Esophagus muscularis mucosa (tissue), 4 donors: ENCODE data around the gene MMS22L. TPM values are rescaled to one million over a fixed set of nuclear protein-coding genes. Genes with fewer than 3 reads are reported as not detected.

ENCODE experiments used
- DNase-seq: peaks from one replicate; pipeline ENCODE4 v3.0.0-alpha.2; 2017; ENCODE audit errors: extremely low spot score
- H3K27ac ChIP-seq, 4 donors: fragments of 200-600 bp; sonication (generic); replicated peaks in 1 of 4; 1 replicate in 3 of 4; 2 replicates in 1 of 4; pipeline ENCODE4 v1.5.1; 2016 to 2019; ENCODE audit warnings: mild to moderate bottlenecking in 1 of 4
- H3K27me3 ChIP-seq, 4 donors: fragments of 200-600 bp; sonication (generic); one replicate each; pipeline versions ENCODE4 v1.5.1 to v1.6.0; 2016 to 2019
- H3K36me3 ChIP-seq, 4 donors: fragments of 200-600 bp; sonication (generic); one replicate each; pipeline ENCODE4 v1.5.1; 2016 to 2019
- H3K4me1 ChIP-seq, 4 donors: fragments of 200-600 bp; sonication (generic); one replicate each; pipeline ENCODE4 v1.5.1; 2016 to 2019
- H3K4me3 ChIP-seq, 4 donors: fragments of 200-600 bp; sonication (generic); 1 replicate in 2 of 4; 2 replicates in 2 of 4; pipeline ENCODE4 v1.5.1; 2016 to 2019; ENCODE audit warnings: mild to moderate bottlenecking in 4 of 4, moderate library complexity in 1 of 4
- H3K9me3 ChIP-seq, 4 donors: fragments of 200-600 bp; sonication (generic); 1 replicate in 3 of 4; 2 replicates in 1 of 4; pipeline ENCODE4 v1.5.1; 2016 to 2019
- CTCF ChIP-seq, 3 experiments: fragments of 200-600 bp in 2 of 3; fragments of 450-650 bp in 1 of 3; sonication (generic) in 2 of 3; IDR thresholded peaks; one replicate each; pipeline ENCODE4 v1.5.1; 2017 to 2019; ENCODE audit warnings: antibody characterized with exemption in 3 of 3, mild to moderate bottlenecking in 2 of 3, moderate library complexity in 1 of 3
- EP300 ChIP-seq: sonication (generic); formaldehyde crosslinking; IDR thresholded peaks from one replicate; pipeline ENCODE4 v1.6.1; 2017; ENCODE audit warnings: antibody characterized with exemption
- POLR2A ChIP-seq: fragments of 450-650 bp; IDR thresholded peaks from one replicate; pipeline ENCODE4 v1.6.1; 2017; ENCODE audit warnings: antibody characterized with exemption, moderate library complexity, mild to moderate bottlenecking, low read depth
- POLR2AphosphoS5 ChIP-seq, 2 donors: sonication (generic); formaldehyde crosslinking; IDR thresholded peaks; one replicate each; pipeline ENCODE4 v1.6.1; 2017; ENCODE audit warnings: antibody characterized with exemption in 2 of 2
- WGBS: methylation state at CpG from one replicate; pipeline ENCODE4 v1.1.5; 2018; 5-methylcytosine and 5-hydroxymethylcytosine counted together
- intact Hi-C: fragments of 100-400 bp; cut with DNase I; formaldehyde crosslinking; loops from one replicate; pipeline ENCODE4 v1.15.1; 2023
- total RNA-seq, 4 donors: library from RNA; depleted of rRNA; stranded (reverse); fragments of >200 nt; gene quantifications; one replicate each; pipeline versions ENCODE4 v1.1.0 to v1.2.1, GENCODE V29; 2016

Gene MMS22L
- total RNA-seq, 4 donors from 2014 or later: 2.8 to 5.5 (median 4.0) TPM

- intact Hi-C loops: no loop called here
- DNase-seq: no peak
- Histone ChIP-seq H3K27me3 (no peaks in the 10 kb centered on the region), H3K9me3 (no peaks in the 10 kb centered on the region), H3K36me3 (peaks cover 0 to 7% (median 0%) of the 10 kb centered on the region in 4 donors), H3K4me1 (peaks cover 0 to under 1% (median 0%) of the 10 kb centered on the region in 4 donors), H3K27ac (no peak overlapping the region), H3K4me3 (no peak overlapping the region)
- no peak for TF ChIP-seq CTCF (IDR thresholded peaks at IDR 0.05)
- no peak for TF ChIP-seq EP300
- no peak for TF ChIP-seq POLR2A
- TF ChIP-seq POLR2AphosphoS5 (IDR thresholded peaks at IDR 0.05): no peak
Measured at GRCh38 chr6:97151601-97152000, 131.4 kb downstream of the MMS22L start.

DNA sequence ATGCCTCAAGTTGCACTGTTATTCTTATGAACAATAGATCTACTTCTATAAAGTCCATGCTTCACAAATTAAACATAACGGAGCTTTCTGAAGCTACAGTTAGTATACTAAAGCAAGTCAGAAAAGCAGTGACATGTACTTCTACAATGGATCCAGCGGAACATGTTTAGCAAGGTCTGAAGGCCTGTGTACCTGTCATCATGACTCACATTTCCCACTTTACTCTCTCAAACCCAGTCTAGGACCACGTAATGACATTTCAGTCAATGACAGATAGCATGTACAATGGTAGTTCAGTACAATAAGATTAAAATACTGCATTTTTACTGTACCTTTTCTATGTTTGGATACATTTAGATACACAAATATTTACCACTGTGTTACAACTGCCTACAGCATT, 132.1 kb downstream of the MMS22L start:
- H3K4me3 ChIP-seq: no peak overlapping the region
- no peak for DNase-seq
- no peak overlapping the region for H3K27ac ChIP-seq
- H3K4me1 ChIP-seq: peaks cover 0 to 7% (median 4%) of the 10 kb centered on the region in 4 donors
- TF ChIP-seq POLR2AphosphoS5 (IDR thresholded peaks at IDR 0.05) (no peak), EP300 (no peak), CTCF (IDR thresholded peaks at IDR 0.05) (no peak), POLR2A (no peak)
- H3K9me3 ChIP-seq: no peaks in the 10 kb centered on the region
- peaks cover 0 to 7% (median 0%) of the 10 kb centered on the region in 4 donors for H3K36me3 ChIP-seq
- 98% methylated on average over 3 of the region's 3 CpGs for WGBS
- intact Hi-C loops: no loop called here
- no peaks in the 10 kb centered on the region for H3K27me3 ChIP-seq

GRCh38 chr6:97147421-97147820, 135.6 kb downstream of the MMS22L start:
- Histone ChIP-seq H3K27ac (no peak overlapping the region), H3K9me3 (no peaks in the 10 kb centered on the region), H3K27me3 (no peaks in the 10 kb centered on the region), H3K4me1 (peaks cover 0 to 10% (median 7%) of the 10 kb centered on the region in 4 donors), H3K36me3 (peaks cover 0 to 7% (median 0%) of the 10 kb centered on the region in 4 donors), H3K4me3 (no peak overlapping the region)
- intact Hi-C loops: no loop called here
- TF ChIP-seq CTCF (IDR thresholded peaks at IDR 0.05) (no peak), POLR2AphosphoS5 (IDR thresholded peaks at IDR 0.05) (no peak), POLR2A (no peak), EP300 (no peak)
- no peak for DNase-seq
- WGBS: 96% methylated on average over 1 of the region's 1 CpG

- intact Hi-C loops: no loop called here
- H3K27ac ChIP-seq: no peak overlapping the region
- H3K4me1 ChIP-seq: peaks cover 0 to 10% (median 7%) of the 10 kb centered on the region in 4 donors
- DNase-seq: no peak
- no peaks in the 10 kb centered on the region for H3K9me3 ChIP-seq
- H3K36me3 ChIP-seq: no peaks in the 10 kb centered on the region
- no peaks in the 10 kb centered on the region for H3K27me3 ChIP-seq
- no peak overlapping the region for H3K4me3 ChIP-seq
- WGBS: 95% methylated on average over 1 of the region's 1 CpG
- TF ChIP-seq CTCF (IDR thresholded peaks at IDR 0.05) (no peak), POLR2AphosphoS5 (IDR thresholded peaks at IDR 0.05) (no peak), POLR2A (no peak), EP300 (no peak)
Measured at GRCh38 chr6:97145691-97146090, 137.3 kb downstream of the MMS22L start.

- Histone ChIP-seq H3K9me3 (no peaks in the 10 kb centered on the region), H3K27me3 (no peaks in the 10 kb centered on the region), H3K4me3 (no peak overlapping the region), H3K4me1 (peaks cover 0 to 10% (median 7%) of the 10 kb centered on the region in 4 donors), H3K36me3 (no peaks in the 10 kb centered on the region), H3K27ac (no peak overlapping the region)
- no peak for TF ChIP-seq POLR2A
- no peak for TF ChIP-seq CTCF (IDR thresholded peaks at IDR 0.05)
- no peak for TF ChIP-seq EP300
- no peak for TF ChIP-seq POLR2AphosphoS5 (IDR thresholded peaks at IDR 0.05)
- intact Hi-C loops: no loop called here
- no peak for DNase-seq
Measured at GRCh38 chr6:97141756-97142155, 141.3 kb downstream of the MMS22L start.
